ENCODE measurements around the gene ADCY3. TPM values are rescaled to one million over a fixed set of nuclear protein-coding genes. Genes with fewer than 3 reads are reported as not detected.

Gene ADCY3
- total and polyA plus RNA-seq, 9 donors: 27.1 to 150 (median 97.4) TPM

- Histone ChIP-seq H3K27me3 (no peaks in the 10 kb centered on the region), H3K36me3 (peaks cover 3% of the 10 kb centered on the region), H3K9me3 (no peaks in the 10 kb centered on the region), H3K4me3 (no peak overlapping the region), H3K4me1 (ENCODE audit: insufficient read depth) (peaks cover 2% of the 10 kb centered on the region), H3K27ac (no peak overlapping the region)
- DNase-seq: no peak
- 80 to 87% (median 83%) methylated on average over 7 of the region's 7 CpGs for WGBS, 3 donors
- no peak for TF ChIP-seq POLR2A (IDR thresholded peaks at IDR 0.05)
- no peak for TF ChIP-seq CTCF (IDR thresholded peaks at IDR 0.05)
- no peak for TF ChIP-seq EP300 (IDR thresholded peaks at IDR 0.05)
- intact Hi-C loops (cut with DNase I): loop anchor here in 1 of 4 donors (10.0 kb wide), 2 partner anchors 313 to 373 kb away; no protein-coding TSS in a partner anchor
Observed at GRCh38 chr2:24822049-24822706, 97.9 kb downstream of the ADCY3 start.

GRCh38 chr2:24821433-24821891, 98.6 kb downstream of the ADCY3 start:
- Histone ChIP-seq H3K4me1 (ENCODE audit: insufficient read depth) (peaks cover 2% of the 10 kb centered on the region), H3K27me3 (no peaks in the 10 kb centered on the region), H3K9me3 (no peaks in the 10 kb centered on the region), H3K4me3 (no peak overlapping the region), H3K36me3 (peaks cover 3% of the 10 kb centered on the region), H3K27ac (no peak overlapping the region)
- intact Hi-C loops (cut with DNase I): loop anchor here in 1 of 4 donors (10.0 kb wide), 2 partner anchors 313 to 373 kb away; no protein-coding TSS in a partner anchor
- 83 to 88% (median 88%) methylated on average over 15 of the region's 15 CpGs for WGBS, 3 donors
- no peak for DNase-seq
- no peak for TF ChIP-seq CTCF (IDR thresholded peaks at IDR 0.05)
- no peak for TF ChIP-seq EP300 (IDR thresholded peaks at IDR 0.05)
- no peak for TF ChIP-seq POLR2A (IDR thresholded peaks at IDR 0.05)

- H3K4me1 ChIP-seq (ENCODE audit: insufficient read depth): peaks cover 2% of the 10 kb centered on the region
- no peak overlapping the region for H3K27ac ChIP-seq
- no peak for DNase-seq
- WGBS, 3 donors: 84 to 89% (median 87%) methylated on average over 17 of the region's 17 CpGs
- peaks cover 3% of the 10 kb centered on the region for H3K36me3 ChIP-seq
- intact Hi-C loops (cut with DNase I): loop anchor here in 1 of 4 donors (10.0 kb wide), 2 partner anchors 314 to 374 kb away; no protein-coding TSS in a partner anchor
- H3K9me3 ChIP-seq: no peaks in the 10 kb centered on the region
- no peak overlapping the region for H3K4me3 ChIP-seq
- TF ChIP-seq EP300 (IDR thresholded peaks at IDR 0.05): no peak
- TF ChIP-seq POLR2A (IDR thresholded peaks at IDR 0.05): no peak
- TF ChIP-seq CTCF (IDR thresholded peaks at IDR 0.05): no peak
- no peaks in the 10 kb centered on the region for H3K27me3 ChIP-seq
Observed at GRCh38 chr2:24820598-24821432, 99.2 kb downstream of the ADCY3 start.

GRCh38 chr2:24820175-24820513, 99.9 kb downstream of the ADCY3 start:
- H3K4me3 ChIP-seq: no peak overlapping the region
- H3K9me3 ChIP-seq: no peaks in the 10 kb centered on the region
- 93 to 96% (median 93%) methylated on average over 7 of the region's 7 CpGs for WGBS, 3 donors
- no peak for DNase-seq
- no peak overlapping the region for H3K27ac ChIP-seq
- H3K27me3 ChIP-seq: no peaks in the 10 kb centered on the region
- TF ChIP-seq EP300 (IDR thresholded peaks at IDR 0.05): no peak
- intact Hi-C loops (cut with DNase I): loop anchor here in 1 of 4 donors (10.0 kb wide), 2 partner anchors 315 to 375 kb away; no protein-coding TSS in a partner anchor
- H3K36me3 ChIP-seq: peaks cover 3% of the 10 kb centered on the region
- peaks cover 2% of the 10 kb centered on the region for H3K4me1 ChIP-seq (ENCODE audit: insufficient read depth)
